HL-60 (cell line): ENCODE measurements around the gene ZCCHC9.
A peak's percentile ranks its signal among the peaks of the same experiment; 100 is the strongest.

Experiments
- DNase-seq, 2 experiments: peaks; one replicate each; pipeline ENCODE4 v3.0.0-alpha.2; 2010 to 2020; ENCODE audit warnings: low read depth in 1 of 2, low spot score in 1 of 2
- H3K27ac ChIP-seq: fragments of 250-450 bp; sonication (Bioruptor Pico); replicated peaks from 2 replicates; pipeline ENCODE4 v1.5.1; 2020; ENCODE audit warnings: mild to moderate bottlenecking, moderate library complexity
- H3K27me3 ChIP-seq: fragments of 250-450 bp; sonication (Bioruptor Pico); 2 replicates; pipeline ENCODE4 v1.5.1; 2021; ENCODE audit warnings: mild to moderate bottlenecking, moderate library complexity; ENCODE audit not compliant: insufficient read depth, poor library complexity, severe bottlenecking
- H3K4me3 ChIP-seq: replicated peaks from 2 replicates; pipeline ENCODE4 v1.5.1; 2011; ENCODE audit warnings: mild to moderate bottlenecking, control low read depth, low read length; ENCODE audit not compliant: insufficient read depth
- GABPA ChIP-seq: IDR thresholded peaks from 2 replicates; pipeline ENCODE4 v1.6.1; 2012; ENCODE audit warnings: low read depth
- POLR2AphosphoS5 ChIP-seq: IDR thresholded peaks from 2 replicates; pipeline ENCODE4 v1.6.1; 2012; ENCODE audit warnings: low read depth
- REST ChIP-seq: IDR thresholded peaks from 2 replicates; pipeline ENCODE4 v1.6.1; 2012; ENCODE audit warnings: low read depth; ENCODE audit not compliant: insufficient replicate concordance
- SPI1 ChIP-seq: IDR thresholded peaks from 2 replicates; pipeline ENCODE4 v1.6.1; 2012; ENCODE audit warnings: low read depth, mild to moderate bottlenecking, borderline replicate concordance
- TF ChIP-seq, protein P1 (sequence below): IDR thresholded peaks from one replicate; pipeline ENCODE4 v1.5.1; 2011; ENCODE audit warnings: low read length, control low read depth, inconsistent platforms; ENCODE audit not compliant: insufficient read depth

ZCCHC9 gene

DNA sequence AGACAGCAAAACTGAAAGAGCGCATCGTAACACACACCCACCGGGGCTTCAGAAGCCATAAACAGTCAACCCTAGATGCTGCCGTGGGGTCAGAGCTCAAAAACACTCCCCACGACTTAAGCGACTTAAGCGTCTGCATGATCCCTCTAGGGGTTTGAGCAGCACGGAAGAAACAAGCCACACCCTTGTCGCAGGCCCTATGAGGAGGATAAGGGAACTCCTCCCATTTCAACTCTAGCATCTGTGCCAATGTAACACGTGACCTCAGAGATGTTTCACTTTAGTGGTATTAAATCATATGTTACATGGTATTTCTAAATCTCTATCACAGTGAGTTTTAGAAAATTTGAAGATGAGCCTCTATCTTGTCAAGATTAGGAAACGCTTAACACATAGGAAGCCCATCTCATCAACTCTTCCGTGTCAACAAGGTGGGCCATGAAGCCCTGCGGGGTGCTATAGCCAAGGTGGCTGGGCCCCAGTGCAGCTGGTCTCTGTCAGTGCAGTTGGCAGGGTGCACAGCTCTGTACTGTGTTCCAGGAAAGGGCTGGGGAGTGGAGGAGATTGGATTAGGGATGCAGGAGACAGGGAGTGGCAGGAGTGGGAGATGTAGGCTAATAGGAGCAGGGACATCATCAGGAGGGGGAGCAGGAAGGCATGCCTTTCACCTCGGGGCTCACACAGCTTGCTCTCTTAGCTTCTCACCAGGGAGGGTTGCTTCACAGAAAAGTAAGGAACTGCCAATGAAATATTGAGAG is 33.1 kb downstream of the ZCCHC9 start:
- DNase-seq = no peak
- H3K4me3 ChIP-seq = no peak overlapping the region
- no peak overlapping the region for H3K27ac ChIP-seq
- TF ChIP-seq, protein P1, sequence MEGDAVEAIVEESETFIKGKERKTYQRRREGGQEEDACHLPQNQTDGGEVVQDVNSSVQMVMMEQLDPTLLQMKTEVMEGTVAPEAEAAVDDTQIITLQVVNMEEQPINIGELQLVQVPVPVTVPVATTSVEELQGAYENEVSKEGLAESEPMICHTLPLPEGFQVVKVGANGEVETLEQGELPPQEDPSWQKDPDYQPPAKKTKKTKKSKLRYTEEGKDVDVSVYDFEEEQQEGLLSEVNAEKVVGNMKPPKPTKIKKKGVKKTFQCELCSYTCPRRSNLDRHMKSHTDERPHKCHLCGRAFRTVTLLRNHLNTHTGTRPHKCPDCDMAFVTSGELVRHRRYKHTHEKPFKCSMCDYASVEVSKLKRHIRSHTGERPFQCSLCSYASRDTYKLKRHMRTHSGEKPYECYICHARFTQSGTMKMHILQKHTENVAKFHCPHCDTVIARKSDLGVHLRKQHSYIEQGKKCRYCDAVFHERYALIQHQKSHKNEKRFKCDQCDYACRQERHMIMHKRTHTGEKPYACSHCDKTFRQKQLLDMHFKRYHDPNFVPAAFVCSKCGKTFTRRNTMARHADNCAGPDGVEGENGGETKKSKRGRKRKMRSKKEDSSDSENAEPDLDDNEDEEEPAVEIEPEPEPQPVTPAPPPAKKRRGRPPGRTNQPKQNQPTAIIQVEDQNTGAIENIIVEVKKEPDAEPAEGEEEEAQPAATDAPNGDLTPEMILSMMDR = no peak
- TF ChIP-seq SPI1 (0 out of 2 replicates have a peak, but pooled peaks have one; percentile 30), REST (no peak), POLR2AphosphoS5 (no peak)
- no peaks in the 10 kb centered on the region for H3K27me3 ChIP-seq

DNA sequence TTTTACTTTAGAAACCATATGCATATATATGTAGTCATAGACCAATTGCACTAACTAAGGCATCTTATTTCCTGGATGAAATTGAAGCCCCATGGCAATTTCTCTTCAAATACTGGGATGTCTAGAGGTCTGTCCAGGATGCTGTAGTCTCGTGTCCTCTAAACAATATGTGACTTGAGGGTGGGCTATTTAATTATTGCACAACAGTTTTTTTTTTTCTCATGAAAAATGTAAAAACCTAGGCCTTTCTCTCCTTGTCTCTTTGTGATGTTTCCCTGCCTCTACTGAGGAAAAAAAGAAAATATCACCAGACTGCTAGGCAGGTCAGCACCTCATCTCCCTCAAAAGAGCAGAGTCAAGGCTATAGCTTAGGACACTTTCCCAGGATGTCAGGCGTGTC is 34.6 kb downstream of the ZCCHC9 start:
- TF ChIP-seq, protein P1 = no peak
- TF ChIP-seq GABPA = no peak
- TF ChIP-seq SPI1 = no peak
- TF ChIP-seq REST = no peak
- no peak for TF ChIP-seq POLR2AphosphoS5
- Histone ChIP-seq H3K27me3 (no peaks in the 10 kb centered on the region), H3K27ac (no peak overlapping the region), H3K4me3 (no peak overlapping the region)
- no peak for DNase-seq

DNA sequence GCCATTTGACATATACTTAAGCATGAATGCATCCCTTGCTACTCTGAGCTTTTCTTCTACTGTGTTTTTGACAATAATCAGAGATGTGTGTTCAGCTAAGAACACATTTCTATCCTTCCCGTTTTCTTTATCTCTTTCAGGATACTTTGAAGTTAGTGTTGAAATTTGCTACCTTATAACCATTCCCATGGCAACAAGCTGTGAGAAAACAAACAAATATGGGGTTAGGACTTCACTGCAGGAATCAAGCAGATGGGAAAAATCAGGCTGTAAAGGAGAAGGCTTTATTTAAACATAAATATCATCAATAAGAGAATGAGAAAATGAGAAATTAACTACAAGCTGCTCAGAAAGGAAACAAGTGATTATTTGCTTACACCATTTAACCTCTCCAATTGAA is 35.2 kb downstream of the ZCCHC9 start:
- Histone ChIP-seq H3K27ac (no peak overlapping the region), H3K4me3 (no peak overlapping the region), H3K27me3 (no peaks in the 10 kb centered on the region)
- no peak for DNase-seq
- no peak for TF ChIP-seq GABPA
- TF ChIP-seq SPI1 = no peak
- TF ChIP-seq, protein P1 = no peak
- no peak for TF ChIP-seq POLR2AphosphoS5
- TF ChIP-seq REST = no peak
